HG03575 (cell line): ENCODE measurements around the gene ABCA2.

Experiments
- ATAC-seq: cut with Tn5 transposase; IDR thresholded peaks from one replicate; pipeline ENCODE4 v1.9.1; 2021; ENCODE audit not compliant: unreplicated experiment, insufficient number of reproducible peaks, low FRiP score; ENCODE audit errors: extremely low read depth

ABCA2 gene

DNA sequence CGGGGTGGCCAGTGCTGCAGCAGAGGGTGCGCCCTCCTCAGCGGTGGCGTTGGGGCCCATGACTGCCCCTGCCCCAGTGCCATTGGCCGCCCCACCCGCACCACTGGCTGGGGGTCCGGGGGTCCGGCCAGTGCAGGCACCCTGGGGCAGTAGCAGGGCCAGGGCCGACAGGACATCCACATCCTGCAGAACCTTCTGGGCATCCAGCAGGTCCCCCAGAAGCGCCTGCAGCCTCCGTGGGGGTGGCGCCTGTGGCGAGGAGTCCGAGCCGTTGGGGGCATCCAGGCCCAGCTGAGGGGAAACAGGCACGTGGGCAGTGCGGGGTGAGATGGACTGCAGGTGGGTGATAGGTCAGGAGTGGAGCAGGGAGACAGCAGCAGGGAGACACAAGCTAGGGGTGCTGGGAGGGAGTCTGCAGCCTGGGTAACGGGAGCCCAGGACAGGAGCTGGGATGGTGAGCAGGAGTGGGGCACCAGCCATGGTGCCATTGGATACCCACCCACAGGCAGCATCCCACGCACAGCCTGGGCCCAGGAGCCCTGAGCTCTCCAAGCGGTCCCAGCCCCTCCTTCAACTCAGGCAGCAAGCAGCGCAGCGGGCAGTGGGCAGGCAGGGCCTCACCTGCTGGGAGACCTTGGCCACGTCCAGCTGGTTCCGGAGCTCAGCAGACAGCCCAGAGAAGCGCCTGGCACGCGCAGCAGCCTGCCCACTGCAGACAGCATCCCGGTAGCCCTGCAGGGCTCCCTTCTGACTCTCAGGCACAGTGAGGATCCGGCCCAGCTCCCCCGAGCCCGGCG is 7.1 kb downstream of the ABCA2 start:
- ATAC-seq: no peak

DNA sequence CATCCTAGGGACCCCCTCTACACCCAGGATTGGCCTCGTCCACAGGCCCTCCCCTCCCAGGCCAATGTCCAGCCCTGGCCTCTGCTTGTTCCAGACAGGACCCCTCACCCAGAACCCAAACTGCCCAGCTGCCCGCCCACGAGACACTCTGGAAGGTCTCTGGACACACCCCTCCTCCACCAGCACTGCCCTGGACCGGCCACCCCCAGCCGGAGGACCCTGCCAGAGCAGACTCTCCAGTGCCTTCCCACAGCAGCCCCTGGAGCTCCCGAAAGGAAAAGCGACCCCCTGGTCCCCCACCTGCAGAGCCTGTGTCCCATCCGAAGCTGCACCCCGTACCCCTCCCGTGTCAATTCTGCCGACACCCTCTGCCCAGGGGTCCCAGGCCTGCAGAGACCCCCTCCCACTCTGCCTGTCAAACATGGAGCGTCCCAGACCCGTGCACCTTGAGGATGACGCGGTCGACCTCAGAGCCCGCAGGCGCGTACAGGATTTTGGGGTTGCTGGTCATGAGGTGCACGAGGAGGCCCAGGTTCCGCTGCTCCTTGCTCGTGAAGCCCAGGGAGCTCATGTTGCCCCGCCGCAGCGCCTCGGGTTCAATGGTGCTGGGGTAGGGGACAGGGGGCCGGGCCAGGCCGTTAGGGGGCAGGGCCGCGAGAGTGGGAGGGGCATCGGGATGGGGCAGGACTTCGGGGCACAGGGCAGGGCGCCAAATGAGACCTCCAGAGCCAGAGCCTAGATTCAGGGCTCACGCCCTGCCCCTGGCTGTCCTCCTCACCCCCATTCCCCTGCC is 8.0 kb downstream of the ABCA2 start:
- no peak for ATAC-seq

DNA sequence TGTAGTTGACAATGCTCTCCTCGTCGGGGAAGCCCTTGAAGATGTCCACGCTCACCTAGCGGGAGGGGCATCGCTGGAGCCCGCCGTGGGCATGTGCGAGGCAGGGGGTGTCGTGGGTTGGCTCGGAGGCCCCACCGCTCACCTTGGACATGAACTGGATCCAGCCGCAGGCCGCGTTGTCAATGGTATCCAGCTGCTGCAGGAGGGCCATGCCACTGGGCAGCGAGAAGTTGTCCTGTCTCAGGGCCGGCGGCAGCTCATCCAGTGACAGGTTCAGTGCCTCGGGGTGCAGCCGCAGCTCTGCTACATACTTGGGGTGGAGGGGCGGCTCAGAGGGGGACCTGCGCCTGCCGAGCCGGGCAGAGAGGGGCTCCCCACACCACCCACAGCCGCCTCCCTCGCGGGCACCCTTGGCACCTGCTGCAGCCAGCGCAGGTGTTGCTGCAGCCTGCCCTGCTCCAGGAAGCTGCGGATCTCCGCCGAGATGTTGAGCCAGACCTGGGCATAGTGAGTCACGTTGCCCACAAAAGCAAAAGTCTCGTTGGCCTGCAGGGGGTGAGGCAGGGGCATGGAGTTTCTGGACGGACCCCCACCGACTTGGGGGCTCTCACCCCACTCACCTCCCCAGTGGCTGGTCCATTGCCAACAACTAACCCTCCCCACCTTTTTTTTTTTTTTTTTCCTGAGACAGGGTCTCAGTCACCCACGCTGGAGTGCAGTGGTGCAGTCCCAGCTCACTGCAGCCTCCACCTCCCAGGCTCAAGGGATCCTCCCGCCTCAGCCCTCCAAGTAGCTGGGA is 9.1 kb downstream of the ABCA2 start:
- no peak for ATAC-seq

DNA sequence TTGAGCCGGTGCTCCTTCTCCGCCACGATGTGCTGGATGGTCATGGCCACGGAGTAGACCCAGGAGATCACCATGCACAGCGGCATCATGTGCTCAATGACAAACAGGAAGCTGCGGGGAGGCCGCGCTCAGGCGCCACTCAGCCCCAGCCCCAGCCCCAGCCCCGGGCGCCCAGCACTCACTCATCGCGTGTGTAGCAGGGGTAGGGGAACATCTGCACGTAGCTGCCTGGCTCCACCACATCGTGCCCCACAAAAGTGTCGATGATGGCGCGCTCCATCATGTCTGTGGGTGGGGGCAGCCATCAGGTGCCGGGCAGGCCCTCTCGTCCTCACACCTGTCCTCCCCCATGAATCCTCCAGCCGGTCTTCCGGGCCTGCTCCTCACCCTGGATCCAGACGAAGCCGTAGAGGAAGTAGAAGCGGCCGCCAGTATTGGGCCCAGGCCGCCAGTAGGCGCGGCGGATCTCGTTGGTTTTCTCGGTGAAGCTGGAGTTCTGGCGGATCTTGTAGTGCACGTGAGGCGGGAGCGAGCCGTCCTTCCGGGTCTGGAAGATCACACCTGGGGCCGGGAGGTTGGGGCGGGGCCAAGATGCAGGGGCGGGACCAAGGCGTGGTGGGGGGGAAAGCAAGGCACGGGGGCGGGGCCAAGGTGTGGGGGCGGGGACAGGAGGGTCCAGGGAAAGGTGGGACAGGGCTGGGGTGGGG is 10.1 kb downstream of the ABCA2 start:
- ATAC-seq: no peak

DNA sequence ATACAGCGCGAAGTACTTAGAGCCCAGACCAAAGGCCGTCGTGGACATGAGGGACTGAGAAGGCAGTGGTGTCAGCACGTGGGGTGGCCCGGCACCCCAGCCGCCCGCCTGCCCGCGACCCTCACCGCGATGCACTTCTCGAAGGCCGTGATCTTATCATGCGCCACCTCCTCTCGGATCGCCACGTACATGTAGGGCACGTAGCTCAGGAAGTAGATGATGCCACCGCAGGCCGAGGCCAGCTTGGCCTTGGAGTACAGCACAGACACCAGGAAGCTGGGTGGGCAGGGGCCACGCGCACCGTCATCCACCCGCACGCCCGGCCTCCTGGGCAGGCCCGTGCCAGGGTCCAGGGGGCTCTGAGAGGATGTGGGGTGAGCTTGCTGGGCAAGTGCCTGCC is 11.0 kb downstream of the ABCA2 start:
- ATAC-seq: no peak

DNA sequence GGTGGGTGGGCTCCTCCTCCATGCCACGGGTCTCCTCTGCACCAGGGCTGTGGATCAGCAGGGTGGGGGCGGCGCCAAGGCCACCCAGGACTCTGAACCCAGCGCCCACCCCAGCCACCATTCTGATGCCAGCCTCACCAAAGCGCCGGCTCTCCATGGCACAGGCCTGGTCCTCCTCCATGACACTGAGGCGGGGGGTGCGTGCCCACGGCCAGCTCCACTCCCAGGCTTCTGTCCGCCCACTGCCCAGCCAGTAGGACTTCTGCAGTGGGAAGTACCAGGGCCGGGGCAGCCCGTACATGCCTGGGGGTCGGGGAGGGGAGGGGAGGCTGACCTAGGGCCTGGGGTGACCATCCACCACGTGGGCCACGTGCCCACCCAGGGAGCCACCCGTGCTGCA is 11.6 kb downstream of the ABCA2 start:
- ATAC-seq: no peak

DNA sequence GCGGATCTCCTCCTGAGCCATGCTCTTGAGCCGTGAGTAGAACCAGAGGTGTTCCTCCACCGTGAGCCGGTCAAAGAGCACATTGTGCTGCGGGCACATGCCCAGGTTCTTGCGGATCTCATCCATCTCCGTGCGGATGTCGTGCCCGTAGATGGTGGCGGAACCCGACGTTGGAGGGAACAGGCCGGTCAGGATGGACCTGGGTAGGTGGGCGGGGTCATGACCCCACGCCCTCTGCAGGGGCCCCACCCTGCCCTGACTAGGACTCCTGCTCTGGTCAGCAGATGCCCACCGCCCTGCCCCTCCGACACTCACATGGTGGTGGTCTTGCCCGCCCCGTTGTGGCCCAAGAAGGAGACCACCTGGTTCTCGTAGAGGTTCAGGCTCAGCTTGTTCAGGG is 12.1 kb downstream of the ABCA2 start:
- ATAC-seq: no peak

DNA sequence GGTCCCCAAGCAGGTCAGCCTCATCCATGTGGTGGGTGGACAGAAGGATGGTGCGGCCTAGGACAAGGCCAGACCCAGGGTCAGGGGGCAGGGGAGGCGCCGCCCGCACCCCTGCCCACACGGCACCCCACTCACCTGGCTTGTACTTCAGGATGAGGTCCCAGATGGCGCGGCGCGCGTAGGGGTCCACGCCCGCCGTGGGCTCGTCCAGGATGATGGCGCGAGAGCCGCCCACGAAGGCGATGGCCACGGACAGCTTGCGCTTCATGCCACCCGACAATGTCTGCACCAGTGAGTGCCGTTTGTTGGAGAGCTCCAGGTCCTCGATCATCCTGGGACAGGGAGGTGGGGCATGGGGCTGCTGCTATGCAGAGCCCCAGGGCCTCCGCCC is 12.5 kb downstream of the ABCA2 start:
- no peak for ATAC-seq

DNA sequence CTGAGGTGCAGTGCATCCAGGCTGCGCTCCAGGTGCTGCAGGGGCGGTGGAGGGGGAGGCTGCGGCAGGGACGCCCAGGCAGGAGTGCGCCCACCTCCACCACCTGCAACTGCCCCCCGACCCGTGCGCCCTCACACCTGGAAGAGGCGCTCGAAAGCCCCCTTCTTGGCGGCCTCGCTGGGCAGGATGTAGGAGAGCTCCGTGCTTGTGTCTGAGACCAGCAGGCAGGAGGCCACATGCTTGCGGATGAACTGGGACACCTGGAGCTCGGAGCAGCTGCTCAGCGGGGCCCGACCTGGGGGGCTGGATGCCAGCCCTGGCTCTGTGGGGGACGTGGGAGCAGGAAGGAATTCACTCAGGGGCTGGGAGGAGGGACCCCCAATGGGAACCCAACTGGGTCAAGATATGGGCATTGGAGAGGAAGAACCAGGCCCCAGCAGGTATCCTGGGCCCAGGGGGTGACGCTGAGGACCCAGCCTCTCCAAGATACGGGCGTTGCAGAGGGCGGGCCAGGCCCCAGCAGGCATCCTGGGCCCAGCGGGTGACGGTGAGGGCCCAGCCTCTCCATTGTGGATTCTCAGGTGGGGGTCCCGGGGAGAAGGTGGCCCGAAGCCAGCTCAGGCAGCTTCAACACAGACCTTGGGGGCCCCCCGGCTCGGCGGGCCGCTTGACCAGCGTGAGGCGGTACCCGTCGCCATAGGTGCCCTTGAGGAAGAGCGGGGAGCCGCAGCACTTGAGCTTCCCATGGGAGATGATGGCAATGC is 13.1 kb downstream of the ABCA2 start:
- no peak for ATAC-seq

DNA sequence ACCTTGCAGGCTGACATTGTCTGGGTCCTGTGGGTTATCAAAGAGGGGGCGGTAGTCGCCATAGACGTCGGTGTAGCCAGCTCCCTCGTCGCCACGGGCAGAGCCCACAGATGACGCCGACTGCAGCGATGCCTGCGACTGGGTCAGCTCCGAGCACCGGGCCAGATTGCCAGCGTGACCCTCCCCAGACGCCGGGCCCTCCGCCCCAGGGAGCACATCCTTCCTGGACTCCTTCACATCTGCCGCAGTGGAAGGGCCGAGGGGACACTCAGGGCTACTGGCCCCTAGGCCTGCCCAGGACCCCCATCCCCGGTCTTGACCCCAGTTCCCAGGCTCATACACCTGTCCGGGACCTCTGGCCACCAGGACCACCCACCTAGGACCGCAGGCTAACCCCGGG is 13.9 kb downstream of the ABCA2 start:
- no peak for ATAC-seq

DNA sequence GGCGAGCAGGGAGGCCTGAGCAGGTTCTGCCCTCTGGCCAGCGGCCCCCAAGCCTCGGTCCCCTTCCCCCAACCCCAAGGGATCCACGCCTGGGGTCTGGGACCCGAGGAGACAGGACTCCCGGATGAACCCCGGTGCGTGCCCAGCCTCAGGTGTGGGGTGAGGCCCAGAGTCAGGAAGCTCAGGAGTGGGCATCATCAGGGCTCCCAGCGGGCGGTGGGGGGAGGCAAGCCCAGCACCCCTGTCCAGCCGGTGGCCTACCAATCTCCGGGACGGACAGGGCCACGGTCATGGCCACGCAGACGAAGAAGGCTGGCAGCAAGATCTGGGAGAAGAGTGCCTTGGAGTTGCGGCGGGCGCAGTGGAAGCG is 14.5 kb downstream of the ABCA2 start:
- ATAC-seq: no peak

DNA sequence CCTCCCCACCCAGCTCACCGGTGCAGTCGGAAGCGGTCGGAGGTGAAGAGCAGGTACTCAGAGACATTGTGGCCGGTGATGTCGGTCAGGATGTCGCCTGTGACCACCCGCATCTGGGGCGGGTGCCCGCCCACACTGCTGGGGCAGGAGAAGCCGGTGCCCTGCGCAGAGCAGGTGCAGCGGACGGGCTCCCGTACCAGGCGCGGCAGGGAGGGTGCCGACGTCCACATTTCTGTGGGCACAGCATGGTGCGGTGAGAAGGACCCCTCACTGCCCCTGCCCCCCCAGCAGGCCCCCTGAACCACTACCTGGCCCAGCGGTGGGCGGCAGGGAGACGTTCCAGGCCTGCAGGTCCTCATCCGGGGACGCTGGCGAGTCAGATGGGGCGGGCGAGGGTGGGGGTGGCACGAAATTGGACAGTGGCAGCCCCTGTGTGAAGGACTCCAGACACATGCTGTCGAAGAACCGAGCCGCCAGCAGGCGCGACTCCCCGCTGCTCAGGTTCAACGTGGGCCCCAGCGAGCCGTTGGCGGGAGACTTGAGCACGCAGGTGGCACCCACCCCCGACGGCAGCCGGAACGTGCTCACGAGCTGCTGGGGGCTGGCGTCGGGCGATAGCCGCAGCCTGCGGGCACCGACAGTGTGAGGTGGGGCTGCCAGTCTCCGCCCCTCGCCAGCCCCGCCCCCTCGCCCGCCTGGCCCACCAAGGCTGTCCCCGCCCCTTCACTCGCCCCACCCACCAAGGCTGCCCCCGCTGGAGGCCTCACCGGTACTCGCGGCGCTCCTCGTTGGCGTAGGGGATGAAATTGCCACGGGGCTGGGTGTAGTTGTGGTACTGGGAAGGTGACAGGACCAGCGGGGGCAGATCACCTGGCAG is 15.1 kb downstream of the ABCA2 start:
- ATAC-seq: no peak

DNA sequence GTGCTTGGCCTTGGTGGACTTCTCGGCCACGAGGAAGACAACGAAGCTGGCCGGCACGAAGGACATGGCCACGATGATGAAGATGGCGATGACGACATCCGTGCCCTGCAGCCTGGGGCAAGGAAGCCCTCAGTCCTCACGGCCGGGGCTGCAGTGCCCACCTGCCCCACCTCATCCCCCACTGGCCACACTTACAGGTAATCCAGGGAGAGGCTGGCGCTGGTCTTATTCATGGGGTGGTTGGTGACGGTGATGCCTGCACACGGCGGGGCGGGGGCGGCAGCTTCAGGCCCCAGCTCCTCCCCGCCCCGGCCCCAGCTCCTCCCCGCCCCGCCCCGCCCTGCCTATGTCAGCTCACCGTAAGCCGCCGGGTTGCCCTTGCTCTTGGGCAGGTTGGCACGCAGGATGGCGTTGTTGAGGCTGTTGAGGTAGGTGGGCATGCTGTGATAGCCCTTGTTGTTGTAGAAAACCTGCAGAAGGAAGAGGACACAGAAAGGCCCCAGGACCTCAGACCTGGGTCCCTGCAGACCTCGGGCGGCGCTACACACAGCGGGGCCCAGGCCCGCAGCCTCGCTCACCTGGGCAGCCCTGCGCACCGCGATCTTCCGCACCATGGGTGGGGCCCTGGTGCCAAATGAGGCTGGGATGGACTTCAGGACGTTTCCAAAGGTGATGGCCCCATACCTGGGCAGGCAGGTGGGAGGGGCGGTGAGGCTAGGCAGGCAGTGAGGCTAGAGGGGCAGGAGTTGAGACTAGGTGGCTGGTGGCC is 15.9 kb downstream of the ABCA2 start:
- ATAC-seq: no peak

DNA sequence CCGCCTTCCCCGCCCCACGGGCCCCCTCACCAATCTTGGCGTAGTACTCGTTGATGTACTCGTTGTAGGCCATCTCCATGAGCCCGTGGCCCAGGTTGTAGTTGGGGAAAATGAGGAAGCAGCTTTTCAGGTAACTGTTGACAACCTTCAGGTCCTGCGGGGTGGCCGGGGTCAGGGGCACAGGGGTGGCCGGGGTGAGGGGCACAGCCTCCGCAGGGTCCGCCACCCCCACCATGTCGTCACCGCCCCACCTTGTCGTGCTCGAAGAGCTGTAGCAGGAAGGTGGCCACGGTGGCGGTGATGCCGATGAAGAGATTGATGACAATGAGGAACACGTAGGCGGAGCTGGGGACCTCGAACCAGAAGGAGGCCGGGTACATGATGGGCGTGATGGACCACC is 16.9 kb downstream of the ABCA2 start:
- no peak for ATAC-seq

DNA sequence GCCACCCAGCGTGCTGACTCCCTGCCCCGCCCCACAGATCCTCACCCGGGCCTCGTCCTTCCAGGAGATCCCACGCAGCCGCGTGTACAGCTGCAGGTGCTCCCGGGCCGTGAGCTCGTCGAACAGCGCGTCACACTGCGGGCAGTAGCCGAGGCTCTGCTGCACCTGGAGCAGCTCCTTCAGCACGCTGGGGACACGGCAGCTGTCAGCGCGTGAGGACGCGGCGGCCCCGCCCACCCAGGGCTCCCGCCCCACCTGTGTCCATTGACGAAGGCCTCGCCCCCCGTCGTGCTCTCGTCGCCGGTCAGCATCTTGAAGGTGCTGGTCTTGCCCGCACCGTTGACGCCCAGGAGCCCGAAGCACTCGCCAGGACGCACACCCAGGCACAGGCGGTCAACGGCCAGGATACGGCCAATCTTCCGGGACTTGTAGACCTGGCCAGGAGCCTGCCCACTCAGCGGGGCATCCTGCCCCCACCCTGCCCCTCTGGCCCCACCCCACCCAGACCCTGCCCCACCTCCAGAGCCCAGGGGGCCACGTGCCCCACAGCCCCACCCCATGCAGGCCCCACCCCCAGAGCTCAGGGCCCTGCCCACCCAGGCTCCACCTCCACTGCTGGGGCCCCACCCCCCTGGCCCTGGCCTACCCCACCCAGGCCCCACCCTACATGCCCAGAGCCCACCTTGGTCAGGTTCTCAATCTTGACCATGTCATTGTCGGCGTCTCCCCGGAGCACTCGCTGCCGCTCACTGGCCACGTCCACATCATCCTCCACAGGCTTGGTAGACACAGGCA is 17.9 kb downstream of the ABCA2 start:
- no peak for ATAC-seq

DNA sequence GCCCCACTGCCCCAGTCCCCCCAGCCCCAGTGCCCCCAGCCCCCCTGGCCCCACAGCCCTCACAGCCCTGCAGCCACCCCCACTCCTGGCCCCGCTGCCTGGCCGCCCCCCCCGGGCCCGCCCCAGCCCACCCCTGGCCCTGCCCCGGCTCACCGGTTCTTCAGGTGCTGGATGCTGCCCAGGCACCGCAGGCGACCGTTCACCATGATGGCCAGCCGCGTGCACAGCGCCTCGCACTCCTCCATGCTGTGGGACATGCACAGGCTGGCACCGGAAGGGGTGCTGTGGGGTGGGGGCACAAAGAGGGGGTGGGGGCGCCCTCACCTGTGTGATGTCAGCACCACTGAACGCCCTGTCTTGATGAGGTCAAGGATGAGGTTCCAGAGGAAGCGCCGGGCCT is 18.8 kb downstream of the ABCA2 start:
- ATAC-seq: no peak
